Stimulated activated CD4-positive, alpha-beta T cell treated with anti-CD3 and anti-CD28 coated beads, Interleukin-4, amount 100 ng/mL, for 48 hours (primary cell): ENCODE results near the gene STMN3.
"Not testable (repeated sequence)": the region's sequence is repeated elsewhere in the genome, so short reads cannot be mapped to it uniquely, and the experiment has no call there.

Experiments
- DNase-seq, 2 donors: peaks; one replicate each; pipeline ENCODE4 v3.0.0-alpha.2; 2020; ENCODE audit warnings: low read depth in 2 of 2

Gene STMN3

DNA sequence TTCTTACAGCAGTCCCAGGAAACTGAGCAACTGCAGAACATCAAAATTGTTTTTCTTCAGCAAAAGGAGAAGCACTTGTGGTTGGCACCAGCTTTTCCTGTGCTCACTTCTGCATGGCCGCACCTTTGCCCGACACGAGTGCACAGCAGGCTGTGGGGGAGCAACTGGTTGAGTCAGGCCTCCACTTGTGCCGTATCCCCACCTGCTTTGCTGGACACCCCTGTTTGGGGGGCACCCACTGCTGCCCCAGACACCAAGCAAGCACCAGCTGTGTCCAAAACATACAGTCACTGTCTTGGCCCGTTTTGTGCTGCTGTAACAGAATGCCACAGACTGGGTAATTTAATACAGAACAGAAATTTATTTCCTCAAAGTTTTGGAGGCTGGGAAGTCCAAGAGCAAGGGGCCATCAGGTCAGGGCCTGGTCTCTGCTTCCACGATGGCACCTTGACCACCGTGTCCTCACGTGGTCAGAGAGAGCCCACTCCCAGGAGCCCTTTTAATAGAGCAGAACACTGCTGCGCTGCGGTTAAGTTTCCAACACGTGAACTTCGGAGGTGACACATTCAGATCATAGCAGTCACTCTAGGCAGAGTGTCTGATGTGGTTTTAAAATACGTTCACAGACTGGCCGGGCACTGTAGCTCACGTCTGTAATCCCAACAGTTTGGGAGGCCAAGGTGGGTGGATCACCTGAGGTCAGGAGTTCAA is 17.6 kb downstream of the STMN3 start:
- DNase-seq, result no peak

DNA sequence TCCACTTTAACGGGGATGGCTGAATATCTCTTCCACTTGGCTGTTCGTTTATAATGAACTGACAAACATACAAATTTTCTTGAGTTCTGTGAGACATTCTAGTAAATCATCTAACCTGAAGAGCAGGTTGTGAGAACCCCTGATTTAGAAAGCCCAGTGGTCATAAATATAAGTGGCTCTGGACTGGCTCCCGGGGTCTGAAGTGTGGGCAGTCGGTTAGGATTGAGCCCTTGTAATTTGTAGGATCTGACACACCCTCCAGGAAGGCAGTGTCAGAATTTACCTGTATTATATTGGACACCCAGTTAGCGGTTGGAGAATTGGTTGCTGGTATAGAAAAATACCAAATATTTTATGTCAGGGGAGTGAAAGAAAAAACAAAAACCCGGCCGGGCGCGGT is 19.5 kb downstream of the STMN3 start:
- no peak for DNase-seq

DNA sequence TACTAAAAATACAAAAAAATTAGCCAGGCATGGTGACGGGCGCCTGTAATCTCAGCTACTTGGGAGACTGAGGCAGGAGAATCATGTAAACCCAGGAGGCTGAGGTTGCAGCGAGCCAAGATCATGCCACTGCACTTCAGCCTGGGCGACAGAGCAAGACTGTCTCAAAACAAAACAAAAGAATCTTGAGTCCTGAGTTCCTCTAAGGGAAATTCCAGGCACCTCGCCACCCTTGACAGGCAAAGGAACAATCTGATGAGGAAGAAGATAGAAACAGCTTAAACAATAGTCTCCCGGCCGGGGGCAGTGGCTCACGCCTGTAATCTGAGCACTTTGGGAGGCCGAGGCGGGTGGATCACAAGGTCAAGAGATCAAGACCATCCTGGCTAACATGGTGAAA is 21.8 kb downstream of the STMN3 start:
- not testable (repeated sequence) for DNase-seq

DNA sequence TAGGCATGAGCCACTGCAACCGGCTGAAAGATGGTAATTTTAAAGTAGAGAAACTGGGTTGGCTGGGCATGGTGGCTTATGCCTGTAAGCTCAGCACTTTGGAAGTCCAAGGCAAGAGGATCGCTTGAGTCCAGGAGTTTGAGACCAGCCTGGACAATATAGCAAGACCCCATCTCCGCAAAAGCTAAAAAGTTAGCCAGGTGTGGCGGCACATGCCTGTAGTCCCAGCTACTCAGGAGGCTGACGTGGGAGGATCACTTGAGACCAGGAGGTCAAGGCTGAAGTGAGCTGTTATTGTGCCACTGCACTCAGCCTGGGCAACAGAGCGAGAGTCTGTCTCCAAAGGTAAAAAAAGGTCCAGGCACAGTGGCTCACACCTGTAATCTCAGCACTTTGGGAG is 22.3 kb downstream of the STMN3 start:
- DNase-seq, result not testable (repeated sequence)

DNA sequence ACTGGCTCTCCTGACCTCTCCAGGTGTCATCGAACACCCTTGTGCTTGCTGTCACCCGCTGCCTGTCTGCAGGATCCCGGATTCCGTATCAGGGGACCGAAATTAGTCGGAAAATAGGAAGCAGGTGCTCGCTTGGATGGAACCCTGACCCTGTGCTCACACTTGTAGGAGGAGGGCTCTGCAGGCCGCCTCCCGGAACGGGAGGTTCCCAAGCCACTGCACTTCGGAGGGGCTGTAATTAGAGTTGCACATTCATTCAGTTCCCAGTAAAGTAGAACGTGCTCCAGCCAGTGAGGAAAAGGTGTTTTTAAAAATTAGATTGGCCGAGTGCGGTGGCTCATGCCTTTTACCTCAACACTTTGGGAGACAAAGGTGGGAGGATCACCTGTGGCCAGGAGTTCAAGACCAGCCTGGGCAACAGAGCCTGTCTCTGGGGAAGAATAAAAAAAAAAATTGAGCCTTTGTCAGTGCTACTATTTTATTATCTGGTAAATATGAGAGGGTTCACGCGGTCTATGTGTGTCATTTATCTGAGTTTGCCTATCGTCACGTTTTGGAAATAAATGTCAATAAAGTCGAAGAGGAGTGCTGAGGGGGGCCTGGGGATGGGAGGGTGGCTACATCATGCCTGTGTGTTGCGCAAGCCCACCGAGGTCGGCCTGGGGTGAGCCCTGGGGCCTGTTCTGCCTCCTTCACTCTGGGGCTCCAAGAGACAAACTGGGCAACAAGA is 24.8 kb downstream of the STMN3 start:
- peak; percentile 51 to 65 for DNase-seq

DNA sequence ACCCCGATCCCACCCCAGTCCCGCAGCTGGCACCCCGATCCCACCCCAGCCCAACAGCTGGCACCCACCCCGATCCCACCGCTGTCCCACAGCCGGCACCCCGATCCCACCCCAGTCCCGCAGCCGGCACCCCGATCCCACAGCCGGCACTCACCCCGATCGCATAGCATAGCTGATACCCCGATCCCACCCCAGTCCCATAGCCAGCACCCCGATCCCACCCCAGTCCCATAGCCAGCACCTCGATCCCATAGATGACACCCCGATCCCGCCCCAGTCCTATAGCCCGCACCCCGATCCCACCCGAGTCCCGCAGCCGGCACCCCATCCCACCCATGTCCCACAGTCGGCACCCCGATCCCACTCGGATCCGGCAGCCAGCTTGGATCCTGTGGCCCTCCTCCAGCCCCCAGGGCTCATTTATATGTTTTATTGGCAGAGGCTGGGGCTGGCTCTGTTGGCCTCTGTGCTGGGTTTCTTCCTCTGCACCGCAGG is 25.4 kb downstream of the STMN3 start:
- DNase-seq, result no peak

DNA sequence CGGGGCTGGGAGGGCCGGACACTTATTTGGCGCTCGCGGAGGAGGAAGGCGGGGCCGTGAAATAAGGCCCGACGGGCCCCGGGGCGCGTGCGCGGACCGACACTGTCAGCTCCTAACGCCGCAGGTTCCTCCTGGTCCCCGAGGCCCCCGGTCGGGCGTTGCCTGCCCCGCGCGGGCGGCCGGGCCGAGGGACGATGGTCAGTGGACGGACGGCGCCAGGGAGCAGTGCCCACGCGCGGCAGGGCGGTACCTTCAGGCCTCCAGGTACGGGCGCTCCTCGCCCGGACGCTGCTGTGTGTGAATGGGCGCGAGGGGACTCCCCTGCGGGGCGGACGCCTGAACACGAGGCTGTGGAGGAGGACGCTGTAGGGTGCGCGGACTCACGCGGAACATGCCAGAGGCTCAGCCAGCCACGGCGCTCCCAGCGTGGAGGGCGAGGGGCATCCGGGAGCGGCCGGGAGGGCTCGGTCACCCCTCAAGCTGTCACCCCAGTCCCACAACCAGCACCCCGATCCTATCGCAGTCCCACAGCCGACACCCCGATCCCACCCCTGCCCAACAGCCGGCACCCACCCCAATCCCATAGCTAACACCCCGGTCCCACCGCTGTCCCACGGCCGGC is 26.0 kb downstream of the STMN3 start:
- DNase-seq, result peak; percentile 91

DNA sequence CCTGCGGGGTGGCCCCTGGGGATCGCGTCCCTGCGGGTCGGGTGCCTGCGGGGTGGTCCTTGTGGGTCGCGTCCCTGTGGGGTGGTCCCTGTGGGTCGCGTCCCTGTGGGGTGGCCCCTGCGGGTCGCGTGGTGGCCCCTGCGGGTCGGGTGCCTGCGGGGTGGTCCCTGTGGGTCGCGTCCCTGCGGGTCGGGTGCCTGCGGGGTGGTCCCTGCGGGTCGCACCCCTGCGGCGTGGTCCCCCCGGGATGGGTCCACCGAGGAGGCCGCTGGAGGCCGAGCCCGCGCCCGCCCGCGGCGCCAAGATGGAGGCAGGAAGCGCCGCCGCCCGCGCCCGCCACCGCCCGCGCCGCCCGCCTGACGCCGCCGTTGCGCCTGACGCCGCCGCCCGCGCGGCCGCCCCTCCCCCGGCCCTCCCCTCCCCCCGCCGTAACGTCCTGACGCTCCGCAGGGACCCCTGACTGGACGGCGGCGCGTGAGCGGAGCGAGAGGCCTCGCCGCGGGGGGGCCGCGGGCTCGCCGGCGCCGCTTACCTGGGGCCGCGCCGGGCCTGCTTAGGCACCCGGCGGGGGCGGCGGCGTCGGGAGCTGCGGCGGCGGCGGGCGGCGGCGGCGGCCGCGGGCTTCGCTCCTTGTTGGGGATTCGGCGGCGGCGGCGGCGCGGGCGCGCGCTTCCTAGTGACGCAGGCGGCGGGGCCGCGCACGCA is 26.6 kb downstream of the STMN3 start, which contains the start of gene GMEB2:
Gene GMEB2, minus strand, starts transcription at position 678 of the 705 bp plus-strand sequence. CDS start 7,704 bp downstream, outside the sequence.
- DNase-seq, result peak; percentile 65 to 66

DNA sequence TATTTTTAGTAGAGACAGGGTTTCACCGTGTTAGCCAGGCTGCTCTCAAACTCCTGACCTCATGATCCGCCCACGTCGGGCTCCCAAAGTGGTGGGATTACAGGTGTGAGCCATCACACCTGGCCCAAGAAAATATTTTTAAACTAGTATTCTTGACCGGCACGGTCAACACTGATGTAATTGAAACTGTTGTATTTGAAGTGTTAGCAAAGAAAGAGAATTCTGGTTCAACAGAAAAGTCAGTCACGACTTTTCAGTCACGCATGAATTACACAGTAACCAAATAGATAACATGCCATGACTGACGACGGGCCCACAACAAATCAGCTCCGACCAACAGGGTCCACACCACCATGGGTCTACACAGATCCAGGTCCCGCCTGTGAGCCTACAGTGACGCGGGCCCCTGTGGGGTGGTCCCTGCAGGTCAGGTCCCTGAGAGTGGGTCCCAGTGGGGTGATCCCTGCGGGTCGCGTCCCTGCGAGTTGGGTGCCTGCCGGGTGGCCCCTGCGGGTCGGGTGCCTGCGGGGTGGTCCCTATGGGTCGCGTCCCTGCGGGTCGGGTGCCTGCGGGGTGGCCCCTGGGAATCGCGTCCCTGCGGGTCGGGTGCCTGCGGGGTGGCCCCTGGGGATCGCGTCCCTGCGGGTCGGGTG is 27.3 kb downstream of the STMN3 start:
- no peak for DNase-seq

DNA sequence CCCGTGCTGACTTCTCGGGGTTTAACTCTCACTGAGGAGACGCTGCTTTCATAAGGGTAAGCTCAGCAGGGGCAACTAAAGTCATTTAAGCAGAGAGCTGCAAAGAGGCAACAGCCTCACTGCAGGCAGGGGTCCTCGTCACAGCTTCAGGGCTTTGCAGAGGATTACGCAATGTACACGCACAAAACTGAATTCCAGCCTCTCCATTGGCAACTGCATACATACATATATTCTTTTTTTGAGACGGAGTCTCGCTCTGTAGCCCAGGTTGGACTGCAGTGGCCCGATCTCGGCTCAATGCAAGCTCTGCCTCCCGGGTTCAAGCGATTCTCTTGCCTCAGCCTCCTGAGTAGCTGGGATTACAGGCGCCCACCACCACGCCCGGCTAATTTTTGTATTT is 28.7 kb downstream of the STMN3 start:
- DNase-seq, result no peak

DNA sequence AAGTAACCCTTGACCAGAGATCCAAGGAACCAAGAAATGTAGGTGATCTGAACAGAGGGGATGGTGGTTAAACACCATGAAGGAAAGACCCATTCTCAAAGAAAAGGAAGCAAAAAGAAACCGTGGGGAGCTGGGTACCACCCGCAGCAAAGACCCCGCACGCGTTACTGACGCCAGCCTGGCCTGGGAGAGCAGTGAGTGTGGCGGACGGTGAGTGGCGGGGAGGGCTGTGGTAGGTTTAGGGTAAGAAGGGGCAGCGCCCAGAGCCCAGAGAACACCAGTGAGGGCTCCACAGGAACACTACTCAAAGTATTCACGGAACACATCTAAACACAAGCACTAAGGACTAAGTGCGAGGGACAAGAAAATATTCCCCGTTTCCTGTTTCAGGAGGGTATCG is 30.5 kb downstream of the STMN3 start:
- no peak for DNase-seq

DNA sequence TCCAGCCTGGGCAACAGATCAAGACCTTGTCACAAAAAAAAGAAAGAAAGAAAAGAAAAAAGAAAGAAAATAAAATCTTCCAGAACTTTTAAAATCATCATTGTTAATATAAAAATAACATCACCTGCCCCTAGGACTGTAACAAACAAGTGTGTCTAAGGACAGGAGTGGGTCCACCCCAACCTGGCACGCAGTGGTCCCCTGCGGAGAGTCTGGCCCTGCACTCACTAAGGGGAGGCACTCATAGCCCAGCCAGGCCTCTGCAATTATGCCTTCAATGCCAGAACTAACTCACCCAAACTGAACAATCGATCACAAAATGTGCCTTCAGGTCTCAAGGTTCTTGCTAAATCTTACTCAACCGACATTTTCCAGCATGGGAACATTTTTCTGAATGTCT is 31.1 kb downstream of the STMN3 start:
- no peak for DNase-seq

DNA sequence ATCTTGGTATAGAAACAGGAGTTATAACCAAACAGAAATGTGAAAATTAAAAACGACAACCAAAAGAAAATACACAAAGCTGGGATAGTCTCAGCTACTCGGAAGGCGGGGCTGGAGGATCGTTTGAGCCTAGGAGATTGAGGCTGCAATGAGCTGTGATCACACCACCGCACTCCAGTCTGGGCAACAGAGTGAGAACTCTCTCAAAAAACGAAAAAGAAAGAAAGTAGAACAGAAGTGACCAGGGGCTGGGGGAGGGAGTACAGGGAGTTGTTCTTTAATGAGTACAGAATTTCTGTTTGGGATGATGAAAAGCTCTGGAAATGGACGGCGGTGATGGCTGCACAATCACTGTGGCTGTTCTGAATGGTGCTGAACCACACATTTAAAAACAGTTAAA is 32.2 kb downstream of the STMN3 start:
- DNase-seq, result no peak

DNA sequence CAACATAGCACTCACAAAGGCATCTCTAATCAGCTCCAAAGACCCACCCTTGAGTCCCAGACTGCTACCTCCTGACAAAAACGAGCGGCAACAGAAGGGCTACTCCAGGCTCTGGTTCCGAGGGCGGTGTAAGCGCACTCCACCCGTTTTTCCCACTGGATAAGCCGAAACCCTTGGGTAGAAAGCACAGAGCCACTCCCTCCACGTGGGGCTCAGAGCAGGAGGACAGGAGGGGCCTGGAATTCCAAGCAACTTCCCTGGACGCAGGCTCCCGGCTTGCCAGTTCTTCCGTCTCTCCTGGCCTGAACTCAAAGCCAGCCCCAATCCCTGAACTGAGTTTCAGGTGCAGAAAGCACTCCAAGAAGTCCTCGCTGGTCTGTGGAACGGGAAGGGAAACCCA is 33.7 kb downstream of the STMN3 start:
- no peak for DNase-seq

DNA sequence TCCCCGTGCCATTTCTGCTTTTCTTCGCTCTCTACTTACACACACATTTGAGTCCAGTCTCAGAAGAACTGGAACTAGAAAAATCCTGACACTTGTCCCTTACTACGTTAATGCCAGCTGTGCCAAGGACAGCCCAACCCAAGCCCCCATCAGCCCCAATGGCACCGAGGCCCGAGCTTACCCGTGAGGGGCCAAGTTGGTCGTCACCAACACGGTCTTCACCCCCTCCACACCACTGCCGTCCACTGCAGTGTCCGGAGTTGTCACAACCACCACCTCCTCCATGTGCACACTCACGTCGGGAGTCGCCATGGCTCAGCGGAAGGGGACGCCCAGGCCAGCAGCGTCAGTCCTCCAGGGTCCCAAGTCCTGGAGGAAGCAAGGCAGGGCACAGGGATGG is 34.1 kb downstream of the STMN3 start:
- no peak for DNase-seq

DNA sequence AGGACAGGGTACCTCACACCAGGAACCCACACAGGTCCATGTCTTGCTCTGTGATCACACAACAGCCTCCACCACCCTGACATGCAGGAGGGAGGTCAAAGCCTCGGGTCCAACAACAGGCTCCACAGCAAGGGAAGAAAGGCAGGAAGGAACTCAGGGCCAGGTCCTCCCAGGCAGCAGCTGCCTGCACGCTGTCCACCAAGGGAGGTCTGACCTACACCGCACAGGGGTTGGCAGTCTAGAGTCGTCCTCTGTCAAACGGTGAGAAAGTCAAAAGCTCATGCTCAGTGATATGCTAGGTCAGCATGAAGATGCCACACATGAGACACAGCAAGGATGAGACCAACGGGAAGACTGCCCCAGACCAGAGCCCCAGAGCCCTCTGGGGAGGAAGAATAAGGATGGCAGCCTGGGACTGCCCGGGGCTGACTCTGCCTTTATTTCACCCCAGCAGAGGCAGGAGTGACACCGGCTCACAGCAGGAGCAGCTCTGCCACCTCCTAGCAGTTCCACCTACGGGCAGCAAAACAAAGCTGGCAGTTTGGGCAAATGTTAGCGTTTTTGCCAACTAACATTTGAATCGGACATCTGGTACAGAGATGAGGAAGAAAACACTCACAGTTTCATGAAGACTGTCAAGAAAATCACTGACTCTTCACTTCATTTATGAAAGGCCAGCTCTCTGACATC is 34.8 kb downstream of the STMN3 start:
- DNase-seq, result no peak

DNA sequence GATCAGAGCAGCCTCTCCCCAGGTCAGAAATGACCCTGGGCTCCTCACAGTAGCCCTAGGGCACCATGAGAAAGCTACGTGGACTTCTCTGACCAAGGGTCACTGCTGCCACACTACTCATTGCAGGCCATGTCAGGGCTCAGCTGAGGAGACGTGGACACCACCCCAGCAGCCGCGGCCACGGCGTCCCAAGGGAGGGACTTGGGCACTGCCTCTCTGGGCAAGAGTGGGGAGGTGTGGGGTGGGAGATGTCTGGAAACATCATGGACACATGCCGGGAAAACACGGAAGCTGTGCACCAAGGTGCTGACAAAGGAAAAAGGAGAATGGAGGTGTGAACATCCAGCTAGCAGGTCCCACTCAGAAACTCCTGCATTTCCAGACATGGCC is 35.4 kb downstream of the STMN3 start:
- DNase-seq, result no peak

DNA sequence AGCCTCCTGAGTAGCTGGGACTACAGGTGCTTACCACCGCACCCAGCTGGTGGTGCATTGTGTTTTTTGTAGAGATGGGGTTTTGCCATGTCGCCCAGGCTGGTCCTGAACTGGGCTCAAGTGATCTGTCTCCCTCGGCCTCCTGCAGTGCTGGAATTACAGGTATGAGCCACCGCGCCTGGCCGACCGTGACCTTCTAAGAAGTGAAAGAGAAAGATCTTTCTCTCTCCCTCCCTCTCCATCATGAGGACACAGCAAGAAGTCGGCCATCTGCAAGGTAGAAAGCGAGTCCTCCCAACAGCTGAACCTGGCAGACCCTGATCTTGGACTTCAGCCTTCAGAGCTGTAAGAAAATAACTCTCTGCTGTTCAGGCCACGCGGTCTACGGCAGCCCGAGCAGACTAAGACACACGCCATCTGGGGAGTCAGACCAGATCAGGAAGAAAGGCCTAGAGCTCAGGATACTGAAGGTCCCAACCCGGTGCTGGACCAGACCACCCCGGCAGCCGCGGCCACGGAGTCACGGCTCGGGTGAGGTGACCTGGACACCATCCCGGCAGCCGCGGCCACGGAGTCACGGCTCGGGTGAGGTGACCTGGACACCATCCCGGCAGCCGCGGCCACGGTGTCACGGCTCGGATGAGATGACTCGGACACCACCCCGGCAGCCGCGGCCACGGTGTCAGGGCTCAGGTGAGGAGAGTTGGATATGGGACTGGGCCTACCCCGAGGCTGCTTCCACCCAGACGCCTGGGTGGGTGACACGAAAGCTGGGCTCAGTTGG is 35.9 kb downstream of the STMN3 start:
- no peak for DNase-seq

DNA sequence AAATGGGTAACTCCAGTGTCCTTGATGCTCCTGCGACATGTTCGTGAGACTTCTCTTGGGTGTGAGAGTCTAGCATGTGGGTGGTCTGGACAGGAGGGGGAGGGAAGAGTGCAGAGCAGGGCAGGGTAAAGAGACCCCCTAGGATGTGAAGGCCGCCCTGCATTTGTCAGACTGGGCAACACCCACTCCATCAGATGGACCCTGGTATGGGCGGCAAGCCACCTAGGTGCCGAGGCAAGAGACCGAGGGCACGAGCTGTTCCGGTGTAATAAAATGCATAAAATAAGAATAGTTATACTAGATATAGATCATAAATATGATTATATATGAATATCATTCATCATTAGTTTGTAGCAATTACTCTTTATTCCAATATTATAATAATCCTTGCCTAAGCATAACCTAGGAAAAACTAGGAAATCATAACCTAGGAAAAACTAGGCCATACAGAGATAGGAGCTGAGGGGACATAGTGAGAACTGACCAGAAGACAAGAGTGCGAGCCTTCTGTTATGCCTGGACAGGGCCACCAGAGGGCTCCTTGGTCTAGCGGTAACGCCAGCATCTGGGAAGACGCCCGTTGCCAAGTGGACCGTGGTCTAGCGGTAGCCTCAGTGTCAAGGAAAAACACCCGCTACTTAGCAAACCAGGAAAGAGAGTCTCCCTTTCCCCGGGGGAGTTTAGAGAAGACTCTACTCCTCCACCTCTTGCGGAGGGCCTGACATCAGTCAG is 39.2 kb downstream of the STMN3 start:
- not testable (repeated sequence) for DNase-seq
